ENCODE measurements around the gene MRPL49. TPM values are rescaled to one million over a fixed set of nuclear protein-coding genes. Genes with fewer than 3 reads are reported as not detected.

Gene MRPL49
- total and polyA plus RNA-seq, 2 experiments from 2014 or later: 46.8 to 57.6 TPM

DNA sequence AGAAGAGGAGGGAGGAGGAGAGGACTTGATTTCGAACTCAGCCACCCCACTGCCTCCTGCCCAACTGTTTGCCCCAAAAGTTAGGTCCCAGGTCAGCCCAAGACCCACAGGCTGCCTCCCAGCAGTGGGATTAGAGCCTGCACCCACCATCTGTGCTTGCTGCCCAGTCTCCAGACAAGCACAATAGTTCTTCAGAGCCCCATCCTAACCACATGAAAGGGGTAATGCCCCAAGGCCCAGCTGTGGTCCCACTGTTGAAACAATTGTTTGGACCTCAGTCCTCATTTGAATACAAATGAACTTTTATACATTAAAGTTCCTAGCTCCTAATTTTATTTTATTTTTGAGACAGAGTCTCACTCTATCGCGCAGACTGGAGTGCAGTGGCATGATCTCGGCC, 31.5 kb upstream of the MRPL49 start:
- DNase-seq (ENCODE audit: low spot score): no peak
- H3K27ac ChIP-seq: no peak overlapping the region
- WGBS (ENCODE audit: low lambda C conversion rate, missing lambda C conversion rate): 94% methylated on average over 4 of the region's 4 CpGs
- no peaks in the 10 kb centered on the region for H3K9me2 ChIP-seq (replicated peaks; ENCODE audit: insufficient read depth)
- no peaks in the 10 kb centered on the region for H3K36me3 ChIP-seq (replicated peaks; ENCODE audit: insufficient read depth, low read depth)
- peaks cover 4% of the 10 kb centered on the region for H3K79me2 ChIP-seq
- H2AFZ ChIP-seq: no peak overlapping the region
- peaks cover 1% of the 10 kb centered on the region for H3K4me1 ChIP-seq (ENCODE audit: insufficient read depth)
- TF ChIP-seq EZH2phosphoT487 (IDR thresholded peaks at IDR 0.05; ENCODE audit: low read depth, severe bottlenecking, unreplicated experiment) (no peak), EZH2 (IDR thresholded peaks at IDR 0.05; ENCODE audit: borderline replicate concordance) (no peak)
- TF ChIP-seq, protein P1, sequence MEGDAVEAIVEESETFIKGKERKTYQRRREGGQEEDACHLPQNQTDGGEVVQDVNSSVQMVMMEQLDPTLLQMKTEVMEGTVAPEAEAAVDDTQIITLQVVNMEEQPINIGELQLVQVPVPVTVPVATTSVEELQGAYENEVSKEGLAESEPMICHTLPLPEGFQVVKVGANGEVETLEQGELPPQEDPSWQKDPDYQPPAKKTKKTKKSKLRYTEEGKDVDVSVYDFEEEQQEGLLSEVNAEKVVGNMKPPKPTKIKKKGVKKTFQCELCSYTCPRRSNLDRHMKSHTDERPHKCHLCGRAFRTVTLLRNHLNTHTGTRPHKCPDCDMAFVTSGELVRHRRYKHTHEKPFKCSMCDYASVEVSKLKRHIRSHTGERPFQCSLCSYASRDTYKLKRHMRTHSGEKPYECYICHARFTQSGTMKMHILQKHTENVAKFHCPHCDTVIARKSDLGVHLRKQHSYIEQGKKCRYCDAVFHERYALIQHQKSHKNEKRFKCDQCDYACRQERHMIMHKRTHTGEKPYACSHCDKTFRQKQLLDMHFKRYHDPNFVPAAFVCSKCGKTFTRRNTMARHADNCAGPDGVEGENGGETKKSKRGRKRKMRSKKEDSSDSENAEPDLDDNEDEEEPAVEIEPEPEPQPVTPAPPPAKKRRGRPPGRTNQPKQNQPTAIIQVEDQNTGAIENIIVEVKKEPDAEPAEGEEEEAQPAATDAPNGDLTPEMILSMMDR (IDR thresholded peaks at IDR 0.05; ENCODE audit: poor library complexity): no peak
- H3K4me2 ChIP-seq: no peak overlapping the region
- H3K27me3 ChIP-seq: no peaks in the 10 kb centered on the region
- H4K20me1 ChIP-seq (ENCODE audit: insufficient read depth, poor library complexity, severe bottlenecking): no peaks in the 10 kb centered on the region
- H3K4me3 ChIP-seq: no peak overlapping the region
- no peaks in the 10 kb centered on the region for H3K9me3 ChIP-seq (ENCODE audit: low read depth)

DNA sequence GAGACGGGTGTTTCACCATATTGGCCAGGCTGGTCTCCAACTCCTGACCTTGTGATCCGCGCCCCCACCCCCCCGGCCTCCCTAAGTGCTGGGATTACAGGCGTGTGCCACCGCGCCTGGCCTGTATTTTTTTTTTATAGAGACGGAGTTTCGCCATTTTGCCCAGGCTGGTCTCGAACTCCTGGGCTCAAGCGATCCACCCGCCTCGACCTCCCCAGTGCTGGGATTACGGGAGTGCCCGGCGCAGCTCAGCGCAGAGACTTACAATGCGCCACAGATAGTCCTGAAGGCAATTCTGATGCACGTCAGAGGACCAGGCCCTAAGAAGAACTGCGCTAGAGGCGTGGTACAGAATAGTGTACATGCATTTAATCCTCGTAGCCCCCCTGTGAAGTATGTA, 26.7 kb upstream of the MRPL49 start:
- H3K9me3 ChIP-seq (ENCODE audit: low read depth): no peaks in the 10 kb centered on the region
- TF ChIP-seq EZH2 (IDR thresholded peaks at IDR 0.05; ENCODE audit: borderline replicate concordance) (no peak), EZH2phosphoT487 (IDR thresholded peaks at IDR 0.05; ENCODE audit: low read depth, severe bottlenecking, unreplicated experiment) (no peak)
- TF ChIP-seq, protein P1 (IDR thresholded peaks at IDR 0.05; ENCODE audit: poor library complexity): no peak
- H3K79me2 ChIP-seq: peaks cover 29% of the 10 kb centered on the region
- peaks cover 13% of the 10 kb centered on the region for H3K4me1 ChIP-seq (ENCODE audit: insufficient read depth)
- peak overlapping the region; percentile 83 for H3K27ac ChIP-seq
- peak overlapping the region; percentile 100 for H2AFZ ChIP-seq
- no peaks in the 10 kb centered on the region for H3K9me2 ChIP-seq (replicated peaks; ENCODE audit: insufficient read depth)
- no peaks in the 10 kb centered on the region for H4K20me1 ChIP-seq (ENCODE audit: insufficient read depth, poor library complexity, severe bottlenecking)
- no peaks in the 10 kb centered on the region for H3K27me3 ChIP-seq
- H3K36me3 ChIP-seq (replicated peaks; ENCODE audit: insufficient read depth, low read depth): no peaks in the 10 kb centered on the region
- 95% methylated on average over 22 of the region's 22 CpGs for WGBS (ENCODE audit: low lambda C conversion rate, missing lambda C conversion rate)
- H3K4me3 ChIP-seq: no peak overlapping the region
- DNase-seq (ENCODE audit: low spot score): no peak
- H3K4me2 ChIP-seq: peak overlapping the region; percentile 82

DNA sequence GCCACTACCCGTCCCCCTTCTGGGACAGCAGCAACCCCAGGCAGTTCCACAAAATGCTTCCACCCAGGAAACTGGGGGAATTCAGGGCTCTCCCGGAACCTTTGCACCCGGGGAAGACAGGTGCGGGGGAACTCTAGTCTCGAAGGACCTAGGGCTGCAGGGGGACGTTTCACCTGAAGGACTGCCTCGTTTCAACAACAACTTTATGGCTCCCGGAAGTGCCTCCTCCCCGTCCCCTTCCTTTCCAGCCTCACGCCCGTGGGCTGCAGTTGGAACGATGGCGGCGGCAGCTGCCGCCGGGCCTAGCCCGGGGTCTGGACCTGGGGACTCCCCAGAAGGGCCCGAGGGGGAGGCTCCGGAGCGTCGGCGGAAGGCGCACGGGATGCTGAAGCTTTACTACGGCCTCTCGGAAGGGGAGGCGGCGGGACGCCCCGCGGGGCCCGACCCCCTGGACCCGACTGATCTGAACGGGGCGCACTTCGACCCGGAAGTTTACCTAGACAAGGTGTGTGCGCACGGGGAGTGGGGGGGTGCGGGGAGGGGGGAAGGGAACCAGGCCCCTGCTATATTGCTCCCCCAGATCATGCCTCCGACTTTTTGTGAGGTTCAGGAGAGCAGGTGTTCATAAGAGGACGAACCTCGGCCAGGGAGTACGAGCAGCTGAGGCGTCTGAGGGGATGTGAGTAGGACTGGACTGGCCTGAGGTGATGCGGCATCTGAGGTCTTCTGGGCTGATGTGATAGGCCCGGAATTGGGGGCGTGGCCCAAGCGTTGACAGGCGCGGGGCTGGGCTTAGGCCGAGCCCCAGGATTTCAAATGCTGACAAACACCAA, 25.9 kb upstream of the MRPL49 start, which contains the start of gene VPS51:
VPS51 (plus strand) TSS at position 241 of the 833 bp plus-strand sequence; CDS start at position 278, 37 bp downstream.
- peak; percentile 95 for DNase-seq (ENCODE audit: low spot score)
- H3K4me1 ChIP-seq (ENCODE audit: insufficient read depth): peaks cover 13% of the 10 kb centered on the region
- H2AFZ ChIP-seq: peak within 1 kb of the TSS; percentile 100
- H3K27me3 ChIP-seq: no peaks in the 10 kb centered on the region
- H3K27ac ChIP-seq: peak within 1 kb of the TSS; percentile 97
- peak within 1 kb of the TSS; percentile 82 for H3K4me2 ChIP-seq
- WGBS (ENCODE audit: low lambda C conversion rate, missing lambda C conversion rate): 0% methylated on average over 42 of the region's 52 CpGs
- peak within 1 kb of the TSS; percentile 78 for H3K4me3 ChIP-seq
- no peaks in the 10 kb centered on the region for H4K20me1 ChIP-seq (ENCODE audit: insufficient read depth, poor library complexity, severe bottlenecking)
- no peaks in the 10 kb centered on the region for H3K9me3 ChIP-seq (ENCODE audit: low read depth)
- peaks cover 30% of the 10 kb centered on the region for H3K79me2 ChIP-seq
- no peaks in the 10 kb centered on the region for H3K36me3 ChIP-seq (replicated peaks; ENCODE audit: insufficient read depth, low read depth)
- TF ChIP-seq EZH2 (IDR thresholded peaks at IDR 0.05; ENCODE audit: borderline replicate concordance): no peak
- no peak for TF ChIP-seq EZH2phosphoT487 (IDR thresholded peaks at IDR 0.05; ENCODE audit: low read depth, severe bottlenecking, unreplicated experiment)
- TF ChIP-seq, protein P1 (IDR thresholded peaks at IDR 0.05; ENCODE audit: poor library complexity): no peak
- no peaks in the 10 kb centered on the region for H3K9me2 ChIP-seq (replicated peaks; ENCODE audit: insufficient read depth)
